ENCODE data around the gene CEP135. TPM values are rescaled to one million over a fixed set of nuclear protein-coding genes. Genes with fewer than 3 reads are reported as not detected.

The CEP135 gene
- polyA plus RNA-seq, 1 donor (not counting 4 experiments of a cell fraction or from before 2014, with no cell fraction given) = 5.4 TPM

DNA sequence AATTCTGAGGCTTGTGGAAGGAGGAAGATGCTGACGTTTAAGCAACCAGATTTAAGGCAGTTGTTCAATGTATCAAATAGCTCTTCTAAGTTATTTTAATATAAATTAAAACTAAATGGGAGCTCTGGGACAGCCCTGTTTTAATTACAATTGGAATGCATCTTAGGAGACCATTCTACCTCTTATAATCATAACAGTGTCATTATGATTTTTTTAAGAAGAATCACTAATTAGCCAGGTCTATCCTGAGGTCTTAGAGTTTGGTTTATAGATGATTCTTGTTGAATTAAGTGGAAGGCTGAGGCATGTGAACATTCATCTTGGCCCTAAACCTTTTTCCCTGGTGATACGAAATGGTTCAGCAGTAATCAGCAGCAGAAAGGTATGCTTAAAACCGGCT is 113.4 kb downstream of the CEP135 start:
- no peaks in the 10 kb centered on the region for H3K36me3 ChIP-seq (ENCODE audit: control insufficient read depth in 2 of 2, extremely low read depth in 1 of 2, insufficient read depth in 2 of 2, low read length in 2 of 2)
- H3K9me3 ChIP-seq (ENCODE audit: control insufficient read depth, low read depth, low read length) = no peaks in the 10 kb centered on the region
- no peak overlapping the region for H3K4me2 ChIP-seq (ENCODE audit: control insufficient read depth, extremely low read depth, insufficient read depth, low read depth, low read length)
- H3K4me1 ChIP-seq (ENCODE audit: control insufficient read depth, extremely low read depth, insufficient read depth, low read length) = no peaks in the 10 kb centered on the region
- H3K79me2 ChIP-seq (ENCODE audit: control insufficient read depth, insufficient read depth, low read length) = no peaks in the 10 kb centered on the region
- dilution Hi-C loops (cut with MboI; ENCODE audit: extremely low pct_ligation_motif_present, low sequenced_read_pairs) = no loop called here
- TF ChIP-seq, protein P1, sequence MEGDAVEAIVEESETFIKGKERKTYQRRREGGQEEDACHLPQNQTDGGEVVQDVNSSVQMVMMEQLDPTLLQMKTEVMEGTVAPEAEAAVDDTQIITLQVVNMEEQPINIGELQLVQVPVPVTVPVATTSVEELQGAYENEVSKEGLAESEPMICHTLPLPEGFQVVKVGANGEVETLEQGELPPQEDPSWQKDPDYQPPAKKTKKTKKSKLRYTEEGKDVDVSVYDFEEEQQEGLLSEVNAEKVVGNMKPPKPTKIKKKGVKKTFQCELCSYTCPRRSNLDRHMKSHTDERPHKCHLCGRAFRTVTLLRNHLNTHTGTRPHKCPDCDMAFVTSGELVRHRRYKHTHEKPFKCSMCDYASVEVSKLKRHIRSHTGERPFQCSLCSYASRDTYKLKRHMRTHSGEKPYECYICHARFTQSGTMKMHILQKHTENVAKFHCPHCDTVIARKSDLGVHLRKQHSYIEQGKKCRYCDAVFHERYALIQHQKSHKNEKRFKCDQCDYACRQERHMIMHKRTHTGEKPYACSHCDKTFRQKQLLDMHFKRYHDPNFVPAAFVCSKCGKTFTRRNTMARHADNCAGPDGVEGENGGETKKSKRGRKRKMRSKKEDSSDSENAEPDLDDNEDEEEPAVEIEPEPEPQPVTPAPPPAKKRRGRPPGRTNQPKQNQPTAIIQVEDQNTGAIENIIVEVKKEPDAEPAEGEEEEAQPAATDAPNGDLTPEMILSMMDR (optimal IDR thresholded peaks at IDR 0.05 in 1 of 3, IDR thresholded peaks at IDR 0.05 in 1 of 3, conservative IDR thresholded peaks at IDR 0.05 in 1 of 3; ENCODE audit: extremely low read depth in 1 of 3, insufficient read depth in 2 of 3, low read length in 3 of 3) = no peak
- no peak for TF ChIP-seq EZH2 (IDR thresholded peaks at IDR 0.05; ENCODE audit: low read length)
- H3K27me3 ChIP-seq (ENCODE audit: control insufficient read depth, extremely low read depth, insufficient read depth, low read length) = peaks cover 9% of the 10 kb centered on the region
- no peak overlapping the region for H2AFZ ChIP-seq (ENCODE audit: control insufficient read depth, low read length)
- no peak overlapping the region for H3K9ac ChIP-seq (ENCODE audit: control insufficient read depth, extremely low read depth, insufficient read depth, low read length)
- H4K20me1 ChIP-seq (ENCODE audit: control insufficient read depth, extremely low read depth, insufficient read depth, low read length) = no peaks in the 10 kb centered on the region
- H3K9me1 ChIP-seq (ENCODE audit: control insufficient read depth, extremely low read depth, insufficient read depth, low read length) = no peaks in the 10 kb centered on the region
- no peak overlapping the region for H3K4me3 ChIP-seq (ENCODE audit: control insufficient read depth in 2 of 3, extremely low read depth in 1 of 3, insufficient read depth in 2 of 3, low read depth in 1 of 3, low read length in 3 of 3)
- FAIRE-seq = no peak
- no peak for DNase-seq (ENCODE audit: low read depth, low spot score)
- no peak overlapping the region for H3K27ac ChIP-seq (ENCODE audit: control insufficient read depth, insufficient read depth, low read length)

DNA sequence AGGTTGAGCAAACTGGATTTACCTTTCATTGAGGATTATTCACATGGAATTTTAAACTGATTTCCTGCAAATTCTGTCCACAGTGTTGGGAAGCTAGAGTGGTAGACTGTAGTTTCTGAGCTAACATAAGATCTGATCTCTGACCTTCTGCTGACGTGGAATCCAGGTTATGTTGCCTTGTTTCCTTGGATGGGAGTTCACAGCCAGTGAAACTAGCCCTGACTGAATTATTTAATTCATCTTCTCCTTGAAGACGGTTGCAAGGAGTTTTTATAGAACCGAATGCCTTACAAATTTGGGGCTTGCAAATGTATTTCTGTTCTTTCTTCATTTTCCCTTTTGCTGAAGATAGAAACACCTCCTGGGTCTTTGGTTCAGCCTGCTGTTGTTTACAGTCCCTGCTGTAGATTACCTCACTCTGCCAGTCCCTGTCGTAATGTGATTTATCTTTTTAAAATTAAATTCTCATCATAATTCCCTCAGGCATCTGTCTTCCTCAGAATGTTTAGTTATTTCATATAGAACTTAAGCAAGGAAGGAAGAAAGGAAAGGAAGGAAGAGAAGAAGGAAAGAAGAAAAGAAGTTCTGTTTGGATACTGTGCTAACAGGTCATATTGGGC is 113.9 kb downstream of the CEP135 start:
- Histone ChIP-seq H3K4me3 (ENCODE audit: control insufficient read depth in 2 of 3, extremely low read depth in 1 of 3, insufficient read depth in 2 of 3, low read depth in 1 of 3, low read length in 3 of 3) (no peak overlapping the region), H3K27me3 (ENCODE audit: control insufficient read depth, extremely low read depth, insufficient read depth, low read length) (peaks cover 9% of the 10 kb centered on the region), H4K20me1 (ENCODE audit: control insufficient read depth, extremely low read depth, insufficient read depth, low read length) (no peaks in the 10 kb centered on the region), H3K9ac (ENCODE audit: control insufficient read depth, extremely low read depth, insufficient read depth, low read length) (no peak overlapping the region), H3K4me1 (ENCODE audit: control insufficient read depth, extremely low read depth, insufficient read depth, low read length) (no peaks in the 10 kb centered on the region), H3K27ac (ENCODE audit: control insufficient read depth, insufficient read depth, low read length) (no peak overlapping the region), H3K9me3 (ENCODE audit: control insufficient read depth, low read depth, low read length) (no peaks in the 10 kb centered on the region), H3K36me3 (ENCODE audit: control insufficient read depth in 2 of 2, extremely low read depth in 1 of 2, insufficient read depth in 2 of 2, low read length in 2 of 2) (no peaks in the 10 kb centered on the region), H3K9me1 (ENCODE audit: control insufficient read depth, extremely low read depth, insufficient read depth, low read length) (no peaks in the 10 kb centered on the region), H3K79me2 (ENCODE audit: control insufficient read depth, insufficient read depth, low read length) (no peaks in the 10 kb centered on the region), H2AFZ (ENCODE audit: control insufficient read depth, low read length) (no peak overlapping the region), H3K4me2 (ENCODE audit: control insufficient read depth, extremely low read depth, insufficient read depth, low read depth, low read length) (no peak overlapping the region)
- no peak for DNase-seq (ENCODE audit: low read depth, low spot score)
- no peak for FAIRE-seq
- no peak for TF ChIP-seq EZH2 (IDR thresholded peaks at IDR 0.05; ENCODE audit: low read length)
- TF ChIP-seq, protein P1 (optimal IDR thresholded peaks at IDR 0.05 in 1 of 3, IDR thresholded peaks at IDR 0.05 in 1 of 3, conservative IDR thresholded peaks at IDR 0.05 in 1 of 3; ENCODE audit: extremely low read depth in 1 of 3, insufficient read depth in 2 of 3, low read length in 3 of 3) = no peak
- dilution Hi-C loops (cut with MboI; ENCODE audit: extremely low pct_ligation_motif_present, low sequenced_read_pairs) = no loop called here

Measured in keratinocyte (primary cell).